ENCODE measurements around the gene LEFTY2.

The LEFTY2 gene

GRCh38 chr1:225907341-225907740 lies 33.7 kb downstream of the LEFTY2 start:
- TF ChIP-seq SPI1 (IDR thresholded peaks at IDR 0.05; ENCODE audit: borderline replicate concordance, low read depth) (no peak), POLR2AphosphoS5 (IDR thresholded peaks at IDR 0.05; ENCODE audit: low read depth) (no peak), REST (IDR thresholded peaks at IDR 0.05; ENCODE audit: insufficient replicate concordance, low read depth) (no peak), GABPA (IDR thresholded peaks at IDR 0.05; ENCODE audit: low read depth) (no peak)
- TF ChIP-seq, protein P1, sequence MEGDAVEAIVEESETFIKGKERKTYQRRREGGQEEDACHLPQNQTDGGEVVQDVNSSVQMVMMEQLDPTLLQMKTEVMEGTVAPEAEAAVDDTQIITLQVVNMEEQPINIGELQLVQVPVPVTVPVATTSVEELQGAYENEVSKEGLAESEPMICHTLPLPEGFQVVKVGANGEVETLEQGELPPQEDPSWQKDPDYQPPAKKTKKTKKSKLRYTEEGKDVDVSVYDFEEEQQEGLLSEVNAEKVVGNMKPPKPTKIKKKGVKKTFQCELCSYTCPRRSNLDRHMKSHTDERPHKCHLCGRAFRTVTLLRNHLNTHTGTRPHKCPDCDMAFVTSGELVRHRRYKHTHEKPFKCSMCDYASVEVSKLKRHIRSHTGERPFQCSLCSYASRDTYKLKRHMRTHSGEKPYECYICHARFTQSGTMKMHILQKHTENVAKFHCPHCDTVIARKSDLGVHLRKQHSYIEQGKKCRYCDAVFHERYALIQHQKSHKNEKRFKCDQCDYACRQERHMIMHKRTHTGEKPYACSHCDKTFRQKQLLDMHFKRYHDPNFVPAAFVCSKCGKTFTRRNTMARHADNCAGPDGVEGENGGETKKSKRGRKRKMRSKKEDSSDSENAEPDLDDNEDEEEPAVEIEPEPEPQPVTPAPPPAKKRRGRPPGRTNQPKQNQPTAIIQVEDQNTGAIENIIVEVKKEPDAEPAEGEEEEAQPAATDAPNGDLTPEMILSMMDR (IDR thresholded peaks at IDR 0.05; ENCODE audit: insufficient read depth, low read length), result no peak
- H3K27ac ChIP-seq (replicated peaks), result no peak overlapping the region
- no peak overlapping the region for H3K4me3 ChIP-seq (replicated peaks; ENCODE audit: insufficient read depth, low read length)
- no peak for DNase-seq (ENCODE audit: low read depth in 1 of 2, low spot score in 1 of 2)
- no peaks in the 10 kb centered on the region for H3K27me3 ChIP-seq (ENCODE audit: insufficient read depth, poor library complexity, severe bottlenecking)

DNA sequence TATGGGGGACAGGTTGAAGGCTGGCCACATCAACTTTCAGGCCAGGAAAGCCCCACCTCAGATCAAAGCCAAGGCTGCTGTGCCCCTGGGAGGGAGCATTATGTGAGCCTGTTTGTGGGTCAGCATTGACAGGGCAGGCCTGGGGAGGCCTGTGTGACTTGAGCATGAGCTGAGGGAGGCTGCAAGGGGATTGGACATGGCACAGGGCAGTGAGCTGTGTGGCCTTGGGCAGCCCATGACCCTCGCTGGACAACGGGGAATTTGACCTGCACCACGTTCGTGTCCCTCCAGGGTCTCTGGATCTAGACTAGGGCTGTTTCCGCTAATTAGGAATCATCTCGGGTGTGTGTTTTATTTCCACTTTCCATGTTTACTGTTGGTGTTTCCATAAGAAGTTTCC lies 34.6 kb downstream of the LEFTY2 start:
- Histone ChIP-seq H3K4me3 (replicated peaks; ENCODE audit: insufficient read depth, low read length) (no peak overlapping the region), H3K27ac (replicated peaks) (no peak overlapping the region), H3K27me3 (ENCODE audit: insufficient read depth, poor library complexity, severe bottlenecking) (no peaks in the 10 kb centered on the region)
- DNase-seq (ENCODE audit: low read depth in 1 of 2, low spot score in 1 of 2), result no peak
- TF ChIP-seq, protein P1 (IDR thresholded peaks at IDR 0.05; ENCODE audit: insufficient read depth, low read length), result no peak
- no peak for TF ChIP-seq SPI1 (IDR thresholded peaks at IDR 0.05; ENCODE audit: borderline replicate concordance, low read depth)
- TF ChIP-seq REST (IDR thresholded peaks at IDR 0.05; ENCODE audit: insufficient replicate concordance, low read depth), result no peak
- no peak for TF ChIP-seq POLR2AphosphoS5 (IDR thresholded peaks at IDR 0.05; ENCODE audit: low read depth)

GRCh38 chr1:225903623-225904022 lies 37.4 kb downstream of the LEFTY2 start:
- H3K27me3 ChIP-seq (ENCODE audit: insufficient read depth, poor library complexity, severe bottlenecking), result no peaks in the 10 kb centered on the region
- no peak overlapping the region for H3K27ac ChIP-seq (replicated peaks)
- DNase-seq (ENCODE audit: low read depth in 1 of 2, low spot score in 1 of 2), result no peak
- no peak for TF ChIP-seq SPI1 (IDR thresholded peaks at IDR 0.05; ENCODE audit: borderline replicate concordance, low read depth)
- TF ChIP-seq, protein P1 (IDR thresholded peaks at IDR 0.05; ENCODE audit: insufficient read depth, low read length), result no peak
- no peak for TF ChIP-seq GABPA (IDR thresholded peaks at IDR 0.05; ENCODE audit: low read depth)
- no peak for TF ChIP-seq REST (IDR thresholded peaks at IDR 0.05; ENCODE audit: insufficient replicate concordance, low read depth)
- no peak for TF ChIP-seq POLR2AphosphoS5 (IDR thresholded peaks at IDR 0.05; ENCODE audit: low read depth)
- H3K4me3 ChIP-seq (replicated peaks; ENCODE audit: insufficient read depth, low read length), result no peak overlapping the region
